ENCODE measurements around the gene RINL. TPM values are rescaled to one million over a fixed set of nuclear protein-coding genes. Genes with fewer than 3 reads are reported as not detected.

The RINL gene
- total and polyA plus RNA-seq, 8 donors = 6.5 to 26.2 (median 10.6) TPM

- Histone ChIP-seq H3K4me3 (no peak overlapping the region), H3K9me3 (no peaks in the 10 kb centered on the region), H3K4me1 (peaks cover 7 to 29% (median 20%) of the 10 kb centered on the region in 3 donors), H3K27ac (no peak overlapping the region), H3K27me3 (no peaks in the 10 kb centered on the region), H3K36me3 (peaks cover 20 to 61% (median 58%) of the 10 kb centered on the region in 3 donors)
- 69 to 71% methylated on average over 2 of the region's 2 CpGs for WGBS, 2 donors
- ATAC-seq = no peak
- intact Hi-C loops (cut with DNase I) = no loop called here
- FAIRE-seq = no peak
- DNase-seq = no peak
- no peak for TF ChIP-seq CTCF (IDR thresholded peaks at IDR 0.05)
Measured at GRCh38 chr19:38846097-38846496, 32.0 kb downstream of the RINL start.

GRCh38 chr19:38845374-38846024, 32.6 kb downstream of the RINL start:
- no peak for TF ChIP-seq CTCF (IDR thresholded peaks at IDR 0.05)
- intact Hi-C loops (cut with DNase I) = no loop called here
- Histone ChIP-seq H3K9me3 (no peaks in the 10 kb centered on the region), H3K27me3 (no peaks in the 10 kb centered on the region), H3K27ac (no peak overlapping the region), H3K4me3 (no peak overlapping the region), H3K4me1 (peaks cover 12 to 34% (median 21%) of the 10 kb centered on the region in 3 donors), H3K36me3 (peaks cover 20 to 67% (median 58%) of the 10 kb centered on the region in 3 donors)
- no peak for ATAC-seq
- FAIRE-seq = no peak
- peak in 2 of 6 donors; percentile 10 to 18 for DNase-seq
- WGBS, 2 donors = 84 to 94% methylated on average over 14 of the region's 14 CpGs

GRCh38 chr19:38844093-38844686, 33.9 kb downstream of the RINL start:
- FAIRE-seq (no peak), DNase-seq (peak in 2 of 6 donors; percentile 7 to 19), ATAC-seq (no peak)
- WGBS, 2 donors = 88 to 91% methylated on average over 11 of the region's 11 CpGs
- intact Hi-C loops (cut with DNase I) = no loop called here
- Histone ChIP-seq H3K36me3 (peaks cover 20 to 80% (median 65%) of the 10 kb centered on the region in 3 donors), H3K4me3 (no peak overlapping the region), H3K9me3 (no peaks in the 10 kb centered on the region), H3K4me1 (peaks cover 18 to 39% (median 21%) of the 10 kb centered on the region in 3 donors), H3K27me3 (no peaks in the 10 kb centered on the region), H3K27ac (no peak overlapping the region)
- no peak for TF ChIP-seq CTCF (IDR thresholded peaks at IDR 0.05)

- ATAC-seq (no peak), DNase-seq (peak in 2 of 6 donors; percentile 36 to 70), FAIRE-seq (no peak)
- no peak overlapping the region for H3K4me3 ChIP-seq
- 97 to 99% methylated on average over 9 of the region's 9 CpGs for WGBS, 2 donors
- no peaks in the 10 kb centered on the region for H3K27me3 ChIP-seq
- TF ChIP-seq CTCF (IDR thresholded peaks at IDR 0.05) = no peak
- no peak overlapping the region for H3K27ac ChIP-seq
- intact Hi-C loops (cut with DNase I) = no loop called here
- H3K4me1 ChIP-seq = peaks cover 20 to 44% (median 27%) of the 10 kb centered on the region in 3 donors
- H3K36me3 ChIP-seq = peaks cover 20 to 89% (median 66%) of the 10 kb centered on the region in 3 donors
- no peaks in the 10 kb centered on the region for H3K9me3 ChIP-seq
Measured at GRCh38 chr19:38843175-38843758, 34.8 kb downstream of the RINL start.

Measured in pancreas (tissue), 10 donors.